ENCODE data around the gene DYRK1A. TPM values are rescaled to one million over a fixed set of nuclear protein-coding genes. Genes with fewer than 3 reads are reported as not detected.

Gene DYRK1A
- total RNA-seq, 2 experiments from 2014 or later: 47.6 to 51.1 TPM

Other genes starting within 250 kb of the DYRK1A start
- gene VPS26C, start 99.4 kb upstream of the DYRK1A start, total RNA-seq: 10 to 100 TPM; 50.3 to 57.2 TPM